Measurements from ENCODE around the gene ZNF3.
A peak's percentile ranks its signal among the peaks of the same experiment; 100 is the strongest.

ZNF3 gene

GRCh38 chr7:100111914-100112313 lies 30.4 kb upstream of the ZNF3 start:
- in situ Hi-C loops (cut with MboI; ENCODE audit: low pct_unique_long_range_greater_than_20kb, low sequenced_read_pairs) = no loop called here
- no peak for DNase-seq

GRCh38 chr7:100111156-100111555 lies 29.6 kb upstream of the ZNF3 start:
- no peak for DNase-seq
- in situ Hi-C loops (cut with MboI; ENCODE audit: low pct_unique_long_range_greater_than_20kb, low sequenced_read_pairs) = no loop called here

GRCh38 chr7:100109521-100110163 lies 28.1 kb upstream of the ZNF3 start:
- in situ Hi-C loops (cut with MboI; ENCODE audit: low pct_unique_long_range_greater_than_20kb, low sequenced_read_pairs) = no loop called here
- DNase-seq = no peak

- in situ Hi-C loops (cut with MboI; ENCODE audit: low pct_unique_long_range_greater_than_20kb, low sequenced_read_pairs) = no loop called here
- DNase-seq = no peak
These were observed 26.4 kb upstream of the ZNF3 start for GRCh38 chr7:100107890-100108289.

GRCh38 chr7:100107125-100107737 lies 25.7 kb upstream of the ZNF3 start:
- DNase-seq = no peak
- in situ Hi-C loops (cut with MboI; ENCODE audit: low pct_unique_long_range_greater_than_20kb, low sequenced_read_pairs) = no loop called here

- in situ Hi-C loops (cut with MboI; ENCODE audit: low pct_unique_long_range_greater_than_20kb, low sequenced_read_pairs) = no loop called here
- no peak for DNase-seq
These were observed 25.1 kb upstream of the ZNF3 start for GRCh38 chr7:100106633-100107032.

GRCh38 chr7:100105534-100105933 lies 24.0 kb upstream of the ZNF3 start:
- in situ Hi-C loops (cut with MboI; ENCODE audit: low pct_unique_long_range_greater_than_20kb, low sequenced_read_pairs) = no loop called here
- DNase-seq = no peak

GRCh38 chr7:100102950-100103840 lies 21.7 kb upstream of the ZNF3 start:
- in situ Hi-C loops (cut with MboI; ENCODE audit: low pct_unique_long_range_greater_than_20kb, low sequenced_read_pairs) = no loop called here
- DNase-seq = no peak

- peak; percentile 99 for DNase-seq
- in situ Hi-C loops (cut with MboI; ENCODE audit: low pct_unique_long_range_greater_than_20kb, low sequenced_read_pairs) = no loop called here
These were observed 19.7 kb upstream of the ZNF3 start, which contains the start of the genes AP4M1 and MCM7 for GRCh38 chr7:100101016-100101862. Gene AP4M1, plus strand, starts transcription at chr7:100101643. Its CDS starts 72 bp downstream, at chr7:100101715. Gene MCM7, minus strand, starts transcription at chr7:100101397. Its CDS starts 103 bp downstream, at chr7:100101294.

GRCh38 chr7:100100420-100101015 lies 19.0 kb upstream of the ZNF3 start:
- DNase-seq = peak; percentile 90
- in situ Hi-C loops (cut with MboI; ENCODE audit: low pct_unique_long_range_greater_than_20kb, low sequenced_read_pairs) = no loop called here

GRCh38 chr7:100099452-100099851 lies 17.9 kb upstream of the ZNF3 start:
- in situ Hi-C loops (cut with MboI; ENCODE audit: low pct_unique_long_range_greater_than_20kb, low sequenced_read_pairs) = no loop called here
- no peak for DNase-seq

- in situ Hi-C loops (cut with MboI; ENCODE audit: low pct_unique_long_range_greater_than_20kb, low sequenced_read_pairs) = no loop called here
- no peak for DNase-seq
These were observed 17.4 kb upstream of the ZNF3 start for GRCh38 chr7:100098913-100099312.

GRCh38 chr7:100095704-100096103 lies 14.2 kb upstream of the ZNF3 start:
- DNase-seq = no peak
- in situ Hi-C loops (cut with MboI; ENCODE audit: low pct_unique_long_range_greater_than_20kb, low sequenced_read_pairs) = no loop called here

GRCh38 chr7:100095289-100095688 lies 13.8 kb upstream of the ZNF3 start:
- in situ Hi-C loops (cut with MboI; ENCODE audit: low pct_unique_long_range_greater_than_20kb, low sequenced_read_pairs) = no loop called here
- no peak for DNase-seq

GRCh38 chr7:100093925-100094486 lies 12.5 kb upstream of the ZNF3 start:
- DNase-seq = no peak
- in situ Hi-C loops (cut with MboI; ENCODE audit: low pct_unique_long_range_greater_than_20kb, low sequenced_read_pairs) = no loop called here

- in situ Hi-C loops (cut with MboI; ENCODE audit: low pct_unique_long_range_greater_than_20kb, low sequenced_read_pairs) = no loop called here
- DNase-seq = no peak
These were observed 12.0 kb upstream of the ZNF3 start for GRCh38 chr7:100093498-100093897.

- in situ Hi-C loops (cut with MboI; ENCODE audit: low pct_unique_long_range_greater_than_20kb, low sequenced_read_pairs) = no loop called here
- DNase-seq = no peak
These were observed 11.5 kb upstream of the ZNF3 start for GRCh38 chr7:100093054-100093453.

GRCh38 chr7:100091411-100092181 lies 10.1 kb upstream of the ZNF3 start:
- peak; percentile 29 for DNase-seq
- in situ Hi-C loops (cut with MboI; ENCODE audit: low pct_unique_long_range_greater_than_20kb, low sequenced_read_pairs) = no loop called here

Data from KBM-7 (cell line).